BE2C (cell line): ENCODE data around the gene CLEC7A.

Source experiments
- DNase-seq: peaks from one replicate; pipeline ENCODE4 v3.0.0-alpha.2; 2020
- H3K27me3 ChIP-seq: fragments of 250-450 bp; sonication (Bioruptor Pico); 2 replicates; pipeline ENCODE4 v1.5.1; 2020; ENCODE audit warnings: mild to moderate bottlenecking
- H3K36me3 ChIP-seq: fragments of 250-450 bp; sonication (Bioruptor Pico); 2 replicates; pipeline ENCODE4 v1.5.1; 2020; ENCODE audit warnings: mild to moderate bottlenecking
- H3K4me1 ChIP-seq: fragments of 250-450 bp; sonication (Bioruptor Pico); 2 replicates; pipeline ENCODE4 v1.5.1; 2020
- H3K4me3 ChIP-seq: 2 replicates; pipeline ENCODE4 v1.5.1; 2011; ENCODE audit warnings: low read depth, low read length
- H3K9me3 ChIP-seq: fragments of 250-450 bp; sonication (Bioruptor Pico); 2 replicates; pipeline ENCODE4 v1.5.1; 2020
- CTCF ChIP-seq: IDR thresholded peaks from 2 replicates; pipeline ENCODE4 v1.5.1; 2012; ENCODE audit warnings: mild to moderate bottlenecking, low read depth, low read length

CLEC7A gene

GRCh38 chr12:10084733-10085132 is 45.3 kb downstream of the CLEC7A start:
- Histone ChIP-seq H3K9me3 (no peaks in the 10 kb centered on the region), H3K4me3 (no peak overlapping the region), H3K36me3 (no peaks in the 10 kb centered on the region), H3K27me3 (no peaks in the 10 kb centered on the region; the same call in 1 of the 2 replicates), H3K4me1 (no peaks in the 10 kb centered on the region)
- no peak for DNase-seq
- no peak for TF ChIP-seq CTCF

GRCh38 chr12:10082117-10082874 is 47.7 kb downstream of the CLEC7A start:
- Histone ChIP-seq H3K27me3 (no peaks in the 10 kb centered on the region), H3K9me3 (no peaks in the 10 kb centered on the region), H3K4me1 (no peaks in the 10 kb centered on the region), H3K4me3 (no peak overlapping the region), H3K36me3 (no peaks in the 10 kb centered on the region)
- TF ChIP-seq CTCF: no peak
- no peak for DNase-seq

- no peak for DNase-seq
- Histone ChIP-seq H3K4me3 (no peak overlapping the region), H3K4me1 (no peaks in the 10 kb centered on the region)
Measured at GRCh38 chr12:10075451-10075850, 54.5 kb downstream of the CLEC7A start.

GRCh38 chr12:10073261-10073660 is 56.7 kb downstream of the CLEC7A start:
- Histone ChIP-seq H3K4me1 (no peaks in the 10 kb centered on the region), H3K27me3 (peaks cover 3% of the 10 kb centered on the region), H3K36me3 (no peaks in the 10 kb centered on the region), H3K4me3 (no peak overlapping the region), H3K9me3 (no peaks in the 10 kb centered on the region)
- no peak for TF ChIP-seq CTCF
- DNase-seq: no peak

More at GRCh38 chr12:10075451-10075850, 54.5 kb downstream of the CLEC7A start:
- H3K36me3 ChIP-seq: no peaks in the 10 kb centered on the region
- peaks cover 3% of the 10 kb centered on the region for H3K27me3 ChIP-seq
- no peaks in the 10 kb centered on the region for H3K9me3 ChIP-seq
- TF ChIP-seq CTCF: no peak

GRCh38 chr12:10072131-10072530 is 57.9 kb downstream of the CLEC7A start:
- no peaks in the 10 kb centered on the region for H3K4me1 ChIP-seq
- DNase-seq: no peak
- no peak overlapping the region for H3K4me3 ChIP-seq
- H3K36me3 ChIP-seq: no peaks in the 10 kb centered on the region
- peaks cover 3% of the 10 kb centered on the region for H3K27me3 ChIP-seq
- no peak for TF ChIP-seq CTCF
- H3K9me3 ChIP-seq: no peaks in the 10 kb centered on the region

GRCh38 chr12:10070380-10070779 is 59.6 kb downstream of the CLEC7A start:
- no peak for DNase-seq
- TF ChIP-seq CTCF: no peak
- Histone ChIP-seq H3K36me3 (no peaks in the 10 kb centered on the region), H3K4me3 (no peak overlapping the region), H3K9me3 (no peaks in the 10 kb centered on the region), H3K27me3 (no peaks in the 10 kb centered on the region; the same call in 1 of the 2 replicates), H3K4me1 (no peaks in the 10 kb centered on the region)
